ENCODE measurements around the gene MBD4. TPM values are rescaled to one million over a fixed set of nuclear protein-coding genes. Genes with fewer than 3 reads are reported as not detected.

Gene MBD4
- total and polyA plus RNA-seq, 2 experiments from 2014 or later, result 33.9 to 59.3 TPM

DNA sequence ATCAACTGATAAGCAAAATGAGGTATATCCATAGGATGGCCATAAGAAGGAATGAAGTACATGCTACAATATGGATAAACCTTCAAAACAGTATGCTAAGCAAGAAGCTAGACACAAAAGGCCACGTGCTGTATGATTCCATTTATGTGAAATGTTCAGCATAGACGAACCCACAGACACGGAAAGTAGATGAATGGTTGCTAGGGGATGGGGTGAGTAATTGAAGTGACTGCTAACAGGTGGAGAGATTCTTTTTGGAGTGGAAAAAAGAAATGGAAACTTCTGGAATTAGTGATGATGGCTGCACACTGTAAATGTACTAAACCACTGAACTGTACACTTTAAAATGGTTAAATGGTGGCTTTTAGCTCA, 10.7 kb downstream of the MBD4 start (continued):
- TF ChIP-seq, protein P1, sequence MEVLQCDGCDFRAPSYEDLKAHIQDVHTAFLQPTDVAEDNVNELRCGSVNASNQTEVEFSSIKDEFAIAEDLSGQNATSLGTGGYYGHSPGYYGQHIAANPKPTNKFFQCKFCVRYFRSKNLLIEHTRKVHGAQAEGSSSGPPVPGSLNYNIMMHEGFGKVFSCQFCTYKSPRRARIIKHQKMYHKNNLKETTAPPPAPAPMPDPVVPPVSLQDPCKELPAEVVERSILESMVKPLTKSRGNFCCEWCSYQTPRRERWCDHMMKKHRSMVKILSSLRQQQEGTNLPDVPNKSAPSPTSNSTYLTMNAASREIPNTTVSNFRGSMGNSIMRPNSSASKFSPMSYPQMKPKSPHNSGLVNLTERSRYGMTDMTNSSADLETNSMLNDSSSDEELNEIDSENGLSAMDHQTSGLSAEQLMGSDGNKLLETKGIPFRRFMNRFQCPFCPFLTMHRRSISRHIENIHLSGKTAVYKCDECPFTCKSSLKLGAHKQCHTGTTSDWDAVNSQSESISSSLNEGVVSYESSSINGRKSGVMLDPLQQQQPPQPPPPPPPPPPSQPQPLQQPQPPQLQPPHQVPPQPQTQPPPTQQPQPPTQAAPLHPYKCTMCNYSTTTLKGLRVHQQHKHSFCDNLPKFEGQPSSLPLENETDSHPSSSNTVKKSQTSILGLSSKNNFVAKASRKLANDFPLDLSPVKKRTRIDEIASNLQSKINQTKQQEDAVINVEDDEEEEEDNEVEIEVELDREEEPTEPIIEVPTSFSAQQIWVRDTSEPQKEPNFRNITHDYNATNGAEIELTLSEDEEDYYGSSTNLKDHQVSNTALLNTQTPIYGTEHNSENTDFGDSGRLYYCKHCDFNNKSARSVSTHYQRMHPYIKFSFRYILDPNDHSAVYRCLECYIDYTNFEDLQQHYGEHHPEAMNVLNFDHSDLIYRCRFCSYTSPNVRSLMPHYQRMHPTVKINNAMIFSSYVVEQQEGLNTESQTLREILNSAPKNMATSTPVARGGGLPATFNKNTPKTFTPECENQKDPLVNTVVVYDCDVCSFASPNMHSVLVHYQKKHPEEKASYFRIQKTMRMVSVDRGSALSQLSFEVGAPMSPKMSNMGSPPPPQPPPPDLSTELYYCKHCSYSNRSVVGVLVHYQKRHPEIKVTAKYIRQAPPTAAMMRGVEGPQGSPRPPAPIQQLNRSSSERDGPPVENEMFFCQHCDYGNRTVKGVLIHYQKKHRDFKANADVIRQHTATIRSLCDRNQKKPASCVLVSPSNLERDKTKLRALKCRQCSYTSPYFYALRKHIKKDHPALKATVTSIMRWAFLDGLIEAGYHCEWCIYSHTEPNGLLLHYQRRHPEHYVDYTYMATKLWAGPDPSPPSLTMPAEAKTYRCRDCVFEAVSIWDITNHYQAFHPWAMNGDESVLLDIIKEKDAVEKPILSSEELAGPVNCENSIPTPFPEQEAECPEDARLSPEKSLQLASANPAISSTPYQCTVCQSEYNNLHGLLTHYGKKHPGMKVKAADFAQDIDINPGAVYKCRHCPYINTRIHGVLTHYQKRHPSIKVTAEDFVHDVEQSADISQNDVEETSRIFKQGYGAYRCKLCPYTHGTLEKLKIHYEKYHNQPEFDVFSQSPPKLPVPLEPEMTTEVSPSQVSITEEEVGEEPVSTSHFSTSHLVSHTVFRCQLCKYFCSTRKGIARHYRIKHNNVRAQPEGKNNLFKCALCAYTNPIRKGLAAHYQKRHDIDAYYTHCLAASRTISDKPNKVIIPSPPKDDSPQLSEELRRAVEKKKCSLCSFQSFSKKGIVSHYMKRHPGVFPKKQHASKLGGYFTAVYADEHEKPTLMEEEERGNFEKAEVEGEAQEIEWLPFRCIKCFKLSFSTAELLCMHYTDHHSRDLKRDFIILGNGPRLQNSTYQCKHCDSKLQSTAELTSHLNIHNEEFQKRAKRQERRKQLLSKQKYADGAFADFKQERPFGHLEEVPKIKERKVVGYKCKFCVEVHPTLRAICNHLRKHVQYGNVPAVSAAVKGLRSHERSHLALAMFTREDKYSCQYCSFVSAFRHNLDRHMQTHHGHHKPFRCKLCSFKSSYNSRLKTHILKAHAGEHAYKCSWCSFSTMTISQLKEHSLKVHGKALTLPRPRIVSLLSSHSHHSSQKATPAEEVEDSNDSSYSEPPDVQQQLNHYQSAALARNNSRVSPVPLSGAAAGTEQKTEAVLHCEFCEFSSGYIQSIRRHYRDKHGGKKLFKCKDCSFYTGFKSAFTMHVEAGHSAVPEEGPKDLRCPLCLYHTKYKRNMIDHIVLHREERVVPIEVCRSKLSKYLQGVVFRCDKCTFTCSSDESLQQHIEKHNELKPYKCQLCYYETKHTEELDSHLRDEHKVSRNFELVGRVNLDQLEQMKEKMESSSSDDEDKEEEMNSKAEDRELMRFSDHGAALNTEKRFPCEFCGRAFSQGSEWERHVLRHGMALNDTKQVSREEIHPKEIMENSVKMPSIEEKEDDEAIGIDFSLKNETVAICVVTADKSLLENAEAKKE (CRISPR knock-in tag; IDR thresholded peaks at IDR 0.05), result no peak
- TF ChIP-seq, protein P2, sequence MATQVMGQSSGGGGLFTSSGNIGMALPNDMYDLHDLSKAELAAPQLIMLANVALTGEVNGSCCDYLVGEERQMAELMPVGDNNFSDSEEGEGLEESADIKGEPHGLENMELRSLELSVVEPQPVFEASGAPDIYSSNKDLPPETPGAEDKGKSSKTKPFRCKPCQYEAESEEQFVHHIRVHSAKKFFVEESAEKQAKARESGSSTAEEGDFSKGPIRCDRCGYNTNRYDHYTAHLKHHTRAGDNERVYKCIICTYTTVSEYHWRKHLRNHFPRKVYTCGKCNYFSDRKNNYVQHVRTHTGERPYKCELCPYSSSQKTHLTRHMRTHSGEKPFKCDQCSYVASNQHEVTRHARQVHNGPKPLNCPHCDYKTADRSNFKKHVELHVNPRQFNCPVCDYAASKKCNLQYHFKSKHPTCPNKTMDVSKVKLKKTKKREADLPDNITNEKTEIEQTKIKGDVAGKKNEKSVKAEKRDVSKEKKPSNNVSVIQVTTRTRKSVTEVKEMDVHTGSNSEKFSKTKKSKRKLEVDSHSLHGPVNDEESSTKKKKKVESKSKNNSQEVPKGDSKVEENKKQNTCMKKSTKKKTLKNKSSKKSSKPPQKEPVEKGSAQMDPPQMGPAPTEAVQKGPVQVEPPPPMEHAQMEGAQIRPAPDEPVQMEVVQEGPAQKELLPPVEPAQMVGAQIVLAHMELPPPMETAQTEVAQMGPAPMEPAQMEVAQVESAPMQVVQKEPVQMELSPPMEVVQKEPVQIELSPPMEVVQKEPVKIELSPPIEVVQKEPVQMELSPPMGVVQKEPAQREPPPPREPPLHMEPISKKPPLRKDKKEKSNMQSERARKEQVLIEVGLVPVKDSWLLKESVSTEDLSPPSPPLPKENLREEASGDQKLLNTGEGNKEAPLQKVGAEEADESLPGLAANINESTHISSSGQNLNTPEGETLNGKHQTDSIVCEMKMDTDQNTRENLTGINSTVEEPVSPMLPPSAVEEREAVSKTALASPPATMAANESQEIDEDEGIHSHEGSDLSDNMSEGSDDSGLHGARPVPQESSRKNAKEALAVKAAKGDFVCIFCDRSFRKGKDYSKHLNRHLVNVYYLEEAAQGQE (IDR thresholded peaks at IDR 0.05; ENCODE audit: unreplicated experiment), result no peak
- no peak for TF ChIP-seq POLR2AphosphoS5 (IDR thresholded peaks at IDR 0.05; ENCODE audit: low read depth)

DNA sequence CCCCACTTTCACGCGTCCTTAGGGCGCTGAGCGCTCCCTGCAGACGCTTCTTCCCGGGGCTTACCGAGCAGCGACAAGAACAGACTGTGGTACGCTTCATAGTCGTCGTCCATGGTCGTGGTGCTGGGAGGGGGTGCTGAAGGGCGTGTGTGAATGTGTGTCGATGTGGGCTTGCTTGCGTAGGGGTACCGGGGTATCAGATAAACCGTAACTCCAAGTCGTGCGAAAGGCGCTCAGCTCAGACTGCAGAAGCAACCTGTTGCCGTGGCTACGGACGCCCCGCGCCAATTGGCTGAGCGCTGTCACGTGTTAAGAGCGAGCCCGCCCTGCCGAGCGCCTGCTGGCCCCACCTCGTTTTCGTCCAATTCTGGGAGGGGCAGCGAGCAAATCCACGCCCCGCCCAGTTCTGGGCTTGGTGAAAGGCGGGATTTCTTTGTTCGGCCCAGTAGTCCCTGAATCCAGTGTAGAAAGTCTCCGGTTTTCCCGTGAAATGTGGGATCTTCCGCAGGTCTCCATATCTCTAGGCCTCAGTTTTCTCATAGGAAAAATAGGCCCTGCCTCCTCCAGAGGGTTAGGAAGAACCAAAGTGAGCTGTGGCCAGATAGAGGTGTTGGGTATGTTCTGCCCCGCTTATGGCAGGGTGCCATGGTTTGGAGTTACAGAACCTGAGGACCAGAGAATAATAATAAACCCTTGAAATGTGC, 11.2 kb downstream of the MBD4 start, which contains the start of gene EFCAB12:
EFCAB12 (minus strand) TSS at position 261 of the 704 bp plus-strand sequence; CDS start at position 113, 148 bp downstream.
- Mint-ChIP-seq H3K27me3 (ENCODE audit: insufficient read depth, low read depth, poor library complexity) (peaks cover 18% of the 10 kb centered on the region), H3K36me3 (ENCODE audit: low read depth) (peaks cover 29% of the 10 kb centered on the region), H3K9me3 (no peaks in the 10 kb centered on the region), H3K27ac (peak within 1 kb of the TSS; percentile 92), H3K4me1 (peaks cover 51% of the 10 kb centered on the region), H3K4me3 (peak within 1 kb of the TSS; percentile 83)
- Histone ChIP-seq H3K79me2 (replicated peaks; ENCODE audit: insufficient read depth) (no peaks in the 10 kb centered on the region), H4K20me1 (replicated peaks; ENCODE audit: insufficient read depth) (no peaks in the 10 kb centered on the region), H3K27me3 (ENCODE audit: insufficient read depth) (peaks cover 11% of the 10 kb centered on the region), H3K4me1 (ENCODE audit: insufficient read depth) (peaks cover 40% of the 10 kb centered on the region), H3K27ac (ENCODE audit: low read depth) (peak within 1 kb of the TSS; percentile 76), H3F3A (replicated peaks; ENCODE audit: low read depth) (peaks cover 10% of the 10 kb centered on the region; the same call in 1 of the 2 replicates), H3K4me3 (peak within 1 kb of the TSS; percentile 70), H3K36me3 (ENCODE audit: insufficient read depth) (peaks cover 20% of the 10 kb centered on the region), H3K4me2 (peak within 1 kb of the TSS; percentile 88), H2AFZ (peak within 1 kb of the TSS; percentile 87), H3K9me2 (ENCODE audit: insufficient read depth) (0 out of 2 replicates have a peak, but pooled peaks cover 3% of the 10 kb centered on the region)
- ATAC-seq, result peak; percentile 86
- peak; percentile 99 for DNase-seq (ENCODE audit: low spot score)
- TF ChIP-seq ZNF114 (CRISPR knock-in tag; IDR thresholded peaks at IDR 0.05) (no peak), CREB1 (CRISPR knock-in tag; IDR thresholded peaks at IDR 0.05; ENCODE audit: low read depth) (no peak), POLR2AphosphoS5 (IDR thresholded peaks at IDR 0.05; ENCODE audit: low read depth) (peak; percentile 61)
- TF ChIP-seq, protein P3, sequence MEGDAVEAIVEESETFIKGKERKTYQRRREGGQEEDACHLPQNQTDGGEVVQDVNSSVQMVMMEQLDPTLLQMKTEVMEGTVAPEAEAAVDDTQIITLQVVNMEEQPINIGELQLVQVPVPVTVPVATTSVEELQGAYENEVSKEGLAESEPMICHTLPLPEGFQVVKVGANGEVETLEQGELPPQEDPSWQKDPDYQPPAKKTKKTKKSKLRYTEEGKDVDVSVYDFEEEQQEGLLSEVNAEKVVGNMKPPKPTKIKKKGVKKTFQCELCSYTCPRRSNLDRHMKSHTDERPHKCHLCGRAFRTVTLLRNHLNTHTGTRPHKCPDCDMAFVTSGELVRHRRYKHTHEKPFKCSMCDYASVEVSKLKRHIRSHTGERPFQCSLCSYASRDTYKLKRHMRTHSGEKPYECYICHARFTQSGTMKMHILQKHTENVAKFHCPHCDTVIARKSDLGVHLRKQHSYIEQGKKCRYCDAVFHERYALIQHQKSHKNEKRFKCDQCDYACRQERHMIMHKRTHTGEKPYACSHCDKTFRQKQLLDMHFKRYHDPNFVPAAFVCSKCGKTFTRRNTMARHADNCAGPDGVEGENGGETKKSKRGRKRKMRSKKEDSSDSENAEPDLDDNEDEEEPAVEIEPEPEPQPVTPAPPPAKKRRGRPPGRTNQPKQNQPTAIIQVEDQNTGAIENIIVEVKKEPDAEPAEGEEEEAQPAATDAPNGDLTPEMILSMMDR (conservative IDR thresholded peaks at IDR 0.05; ENCODE audit: low read depth in 2 of 2), result 0 out of 4 replicates have a peak, but pooled peaks of 1 of the 2 experiments have one; percentile 1
